ENCODE results near the gene CYP26A1. TPM values are rescaled to one million over a fixed set of nuclear protein-coding genes. Genes with fewer than 3 reads are reported as not detected.

Gene CYP26A1
- total and polyA plus RNA-seq, 2 experiments from 2014 or later, result 1.2 to 1.8 TPM

- ATAC-seq (no peak), DNase-seq (ENCODE audit: low spot score) (no peak)
- no peaks in the 10 kb centered on the region; the same call in 2 of the 3 replicates for H3K9me3 Mint-ChIP-seq
- H3K36me3 Mint-ChIP-seq (ENCODE audit: low read depth), result no peaks in the 10 kb centered on the region; the same call in 2 of the 3 replicates
- Histone ChIP-seq H3K79me2 (replicated peaks; ENCODE audit: insufficient read depth) (no peaks in the 10 kb centered on the region), H2AFZ (no peak overlapping the region), H3K4me3 (0 out of 2 replicates have a peak overlapping the region, but pooled peaks have one; percentile 63), H3K4me1 (ENCODE audit: insufficient read depth) (peaks cover 39% of the 10 kb centered on the region), H3K27me3 (ENCODE audit: insufficient read depth) (peaks cover 100% of the 10 kb centered on the region), H3K4me2 (no peak overlapping the region), H4K20me1 (replicated peaks; ENCODE audit: insufficient read depth) (peaks cover 12% of the 10 kb centered on the region), H3K36me3 (ENCODE audit: insufficient read depth) (no peaks in the 10 kb centered on the region), H3K9me2 (ENCODE audit: insufficient read depth) (no peaks in the 10 kb centered on the region), H3F3A (replicated peaks; ENCODE audit: low read depth) (peaks cover 30% of the 10 kb centered on the region), H3K27ac (ENCODE audit: low read depth) (no peak overlapping the region)
- peaks cover 48% of the 10 kb centered on the region for H3K4me1 Mint-ChIP-seq
- H3K27me3 Mint-ChIP-seq (ENCODE audit: insufficient read depth, low read depth, poor library complexity), result peaks cover 98% of the 10 kb centered on the region
- H3K27ac Mint-ChIP-seq, result no peak overlapping the region
- H3K4me3 Mint-ChIP-seq, result peak overlapping the region; percentile 54; the same call in 2 of the 3 replicates
- TF ChIP-seq CREB1 (CRISPR knock-in tag; IDR thresholded peaks at IDR 0.05; ENCODE audit: low read depth) (no peak), CTCF (conservative IDR thresholded peaks at IDR 0.05; ENCODE audit: low read depth in 2 of 2) (no peak), NANOG (IDR thresholded peaks at IDR 0.05; ENCODE audit: borderline replicate concordance) (no peak), ETS1 (IDR thresholded peaks at IDR 0.05) (no peak), REST (IDR thresholded peaks at IDR 0.05; ENCODE audit: unreplicated experiment) (no peak), ZNF331 (CRISPR knock-in tag; IDR thresholded peaks at IDR 0.05; ENCODE audit: low read depth) (no peak)
Measured at GRCh38 chr10:93063977-93064660, 9.6 kb upstream of the CYP26A1 start.

Measured in GM23338 (cell line).